ENCODE data around the gene CCDC38.
A peak's percentile ranks its signal among the peaks of the same experiment; 100 is the strongest.

The CCDC38 gene

GRCh38 chr12:95962222-95962621, 19.8 kb upstream of the CCDC38 start:
- no peak for TF ChIP-seq CTCF (IDR thresholded peaks at IDR 0.05; ENCODE audit: low read depth, low read length)
- DNase-seq (ENCODE audit: extremely low read depth, low read depth) = no peak

GRCh38 chr12:95960241-95960640, 17.8 kb upstream of the CCDC38 start:
- no peak for TF ChIP-seq CTCF (IDR thresholded peaks at IDR 0.05; ENCODE audit: low read depth, low read length)
- DNase-seq (ENCODE audit: extremely low read depth, low read depth) = no peak

- no peak for DNase-seq (ENCODE audit: extremely low read depth, low read depth)
- peak; percentile 24 for TF ChIP-seq CTCF (IDR thresholded peaks at IDR 0.05; ENCODE audit: low read depth, low read length)
These were observed 16.7 kb upstream of the CCDC38 start for GRCh38 chr12:95959107-95959506.

- TF ChIP-seq CTCF (IDR thresholded peaks at IDR 0.05; ENCODE audit: low read depth, low read length) = no peak
- no peak for DNase-seq (ENCODE audit: extremely low read depth, low read depth)
These were observed 14.2 kb upstream of the CCDC38 start for GRCh38 chr12:95956557-95957145.

GRCh38 chr12:95955549-95956159, 13.2 kb upstream of the CCDC38 start:
- DNase-seq (ENCODE audit: extremely low read depth, low read depth) = no peak

GRCh38 chr12:95953000-95953399, 10.6 kb upstream of the CCDC38 start:
- no peak for DNase-seq (ENCODE audit: extremely low read depth, low read depth)

More at GRCh38 chr12:95955549-95956159, 13.2 kb upstream of the CCDC38 start:
- TF ChIP-seq CTCF (IDR thresholded peaks at IDR 0.05; ENCODE audit: low read depth, low read length) = no peak

More at GRCh38 chr12:95953000-95953399, 10.6 kb upstream of the CCDC38 start:
- TF ChIP-seq CTCF (IDR thresholded peaks at IDR 0.05; ENCODE audit: low read depth, low read length) = no peak
